Measurements from ENCODE around the gene CBFA2T2.
"Not testable (repeated sequence)": the region's sequence is repeated elsewhere in the genome, so short reads cannot be mapped to it uniquely, and the experiment has no call there.

DNA sequence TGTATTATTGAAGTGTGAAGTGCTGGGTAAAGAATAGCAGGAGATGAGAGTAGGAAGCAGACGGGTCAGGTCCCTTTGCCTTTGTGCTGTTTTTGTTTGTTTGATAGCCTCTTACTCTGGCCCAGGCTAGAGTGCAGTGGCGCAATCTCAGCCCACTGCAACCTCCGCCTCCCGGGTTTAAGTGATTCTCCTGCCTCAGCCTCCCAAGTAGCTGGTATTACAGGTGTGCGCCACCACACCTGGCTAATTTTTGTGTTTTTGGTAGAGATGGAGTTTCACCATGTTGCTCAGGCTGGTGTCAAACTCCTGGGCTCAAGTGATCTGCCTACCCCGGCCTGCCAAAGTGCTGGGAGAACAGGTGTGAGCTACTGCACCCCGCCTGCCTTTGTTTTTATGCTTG is 18.1 kb downstream of the CBFA2T2 start:
- TF ChIP-seq BHLHE40 (IDR thresholded peaks at IDR 0.05; ENCODE audit: low read depth, low read length); SMC3 (IDR thresholded peaks at IDR 0.05; ENCODE audit: low read depth, low read length); RAD21 (IDR thresholded peaks at IDR 0.05; ENCODE audit: low read length); POLR2A (IDR thresholded peaks at IDR 0.05; ENCODE audit: low read depth, low read length); RCOR1 (IDR thresholded peaks at IDR 0.05; ENCODE audit: insufficient replicate concordance, low read length); MXI1 (IDR thresholded peaks at IDR 0.05; ENCODE audit: borderline replicate concordance, low read depth, low read length); MAFK (IDR thresholded peaks at IDR 0.05; ENCODE audit: low read depth, low read length); FOS (IDR thresholded peaks at IDR 0.05; ENCODE audit: low read depth, low read length): not testable (repeated sequence)
- TF ChIP-seq, protein P1, sequence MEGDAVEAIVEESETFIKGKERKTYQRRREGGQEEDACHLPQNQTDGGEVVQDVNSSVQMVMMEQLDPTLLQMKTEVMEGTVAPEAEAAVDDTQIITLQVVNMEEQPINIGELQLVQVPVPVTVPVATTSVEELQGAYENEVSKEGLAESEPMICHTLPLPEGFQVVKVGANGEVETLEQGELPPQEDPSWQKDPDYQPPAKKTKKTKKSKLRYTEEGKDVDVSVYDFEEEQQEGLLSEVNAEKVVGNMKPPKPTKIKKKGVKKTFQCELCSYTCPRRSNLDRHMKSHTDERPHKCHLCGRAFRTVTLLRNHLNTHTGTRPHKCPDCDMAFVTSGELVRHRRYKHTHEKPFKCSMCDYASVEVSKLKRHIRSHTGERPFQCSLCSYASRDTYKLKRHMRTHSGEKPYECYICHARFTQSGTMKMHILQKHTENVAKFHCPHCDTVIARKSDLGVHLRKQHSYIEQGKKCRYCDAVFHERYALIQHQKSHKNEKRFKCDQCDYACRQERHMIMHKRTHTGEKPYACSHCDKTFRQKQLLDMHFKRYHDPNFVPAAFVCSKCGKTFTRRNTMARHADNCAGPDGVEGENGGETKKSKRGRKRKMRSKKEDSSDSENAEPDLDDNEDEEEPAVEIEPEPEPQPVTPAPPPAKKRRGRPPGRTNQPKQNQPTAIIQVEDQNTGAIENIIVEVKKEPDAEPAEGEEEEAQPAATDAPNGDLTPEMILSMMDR (conservative IDR thresholded peaks at IDR 0.05; ENCODE audit: low read depth, low read length), result not testable (repeated sequence)
- TF ChIP-seq, protein P2, sequence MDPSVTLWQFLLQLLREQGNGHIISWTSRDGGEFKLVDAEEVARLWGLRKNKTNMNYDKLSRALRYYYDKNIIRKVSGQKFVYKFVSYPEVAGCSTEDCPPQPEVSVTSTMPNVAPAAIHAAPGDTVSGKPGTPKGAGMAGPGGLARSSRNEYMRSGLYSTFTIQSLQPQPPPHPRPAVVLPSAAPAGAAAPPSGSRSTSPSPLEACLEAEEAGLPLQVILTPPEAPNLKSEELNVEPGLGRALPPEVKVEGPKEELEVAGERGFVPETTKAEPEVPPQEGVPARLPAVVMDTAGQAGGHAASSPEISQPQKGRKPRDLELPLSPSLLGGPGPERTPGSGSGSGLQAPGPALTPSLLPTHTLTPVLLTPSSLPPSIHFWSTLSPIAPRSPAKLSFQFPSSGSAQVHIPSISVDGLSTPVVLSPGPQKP (IDR thresholded peaks at IDR 0.05; ENCODE audit: borderline replicate concordance, low read depth, low read length), result not testable (repeated sequence)
- TF ChIP-seq, protein P3, sequence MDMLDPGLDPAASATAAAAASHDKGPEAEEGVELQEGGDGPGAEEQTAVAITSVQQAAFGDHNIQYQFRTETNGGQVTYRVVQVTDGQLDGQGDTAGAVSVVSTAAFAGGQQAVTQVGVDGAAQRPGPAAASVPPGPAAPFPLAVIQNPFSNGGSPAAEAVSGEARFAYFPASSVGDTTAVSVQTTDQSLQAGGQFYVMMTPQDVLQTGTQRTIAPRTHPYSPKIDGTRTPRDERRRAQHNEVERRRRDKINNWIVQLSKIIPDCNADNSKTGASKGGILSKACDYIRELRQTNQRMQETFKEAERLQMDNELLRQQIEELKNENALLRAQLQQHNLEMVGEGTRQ (IDR thresholded peaks at IDR 0.05; ENCODE audit: low read depth, low read length), result not testable (repeated sequence)

All from IMR-90 (cell line).